HG02571 (cell line): ENCODE results near the gene TASP1.

Experiments
- ATAC-seq: cut with Tn5 transposase; IDR thresholded peaks from one replicate; pipeline ENCODE4 v1.9.1; 2021; ENCODE audit warnings: mild to moderate bottlenecking, moderate library complexity; ENCODE audit not compliant: unreplicated experiment

Gene TASP1

DNA sequence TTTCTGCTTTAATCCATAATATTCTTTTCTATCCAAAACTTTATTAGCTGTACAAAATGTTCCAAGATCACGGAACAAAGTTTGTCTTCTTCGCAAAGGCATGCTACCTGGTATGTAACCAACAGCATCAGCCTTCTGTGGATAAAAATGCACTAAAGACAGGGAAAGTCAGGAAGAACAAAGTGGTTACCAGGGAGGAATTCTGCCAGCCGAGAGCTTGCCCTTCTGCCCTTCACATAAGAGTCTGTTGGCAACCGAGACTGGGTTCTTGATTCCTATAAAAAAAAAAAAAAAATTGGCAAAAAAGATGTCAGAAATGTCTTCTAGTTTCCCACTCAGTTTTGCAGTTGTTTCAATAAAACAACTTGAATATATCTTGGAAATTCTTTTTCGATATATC is 58.0 kb downstream of the TASP1 start:
- no peak for ATAC-seq

DNA sequence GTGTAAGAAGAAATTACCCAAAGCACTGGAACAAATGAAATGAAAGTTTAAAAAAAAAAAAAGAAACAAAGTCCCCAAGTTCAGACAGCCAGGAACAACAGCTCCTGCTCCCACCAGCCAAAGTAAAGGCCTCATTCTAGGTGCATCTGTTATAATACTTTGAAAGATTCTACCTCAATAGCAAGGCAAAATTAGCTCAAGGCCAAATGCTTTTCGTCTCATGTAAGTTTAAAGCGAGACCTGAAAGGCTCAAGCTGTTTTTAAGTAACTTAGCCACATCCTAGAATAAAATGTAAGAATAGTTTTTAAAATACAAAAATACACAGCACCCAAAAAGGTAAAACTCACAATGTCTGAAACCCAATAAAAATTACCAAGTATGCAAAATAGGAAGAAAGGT is 64.7 kb downstream of the TASP1 start:
- no peak for ATAC-seq

DNA sequence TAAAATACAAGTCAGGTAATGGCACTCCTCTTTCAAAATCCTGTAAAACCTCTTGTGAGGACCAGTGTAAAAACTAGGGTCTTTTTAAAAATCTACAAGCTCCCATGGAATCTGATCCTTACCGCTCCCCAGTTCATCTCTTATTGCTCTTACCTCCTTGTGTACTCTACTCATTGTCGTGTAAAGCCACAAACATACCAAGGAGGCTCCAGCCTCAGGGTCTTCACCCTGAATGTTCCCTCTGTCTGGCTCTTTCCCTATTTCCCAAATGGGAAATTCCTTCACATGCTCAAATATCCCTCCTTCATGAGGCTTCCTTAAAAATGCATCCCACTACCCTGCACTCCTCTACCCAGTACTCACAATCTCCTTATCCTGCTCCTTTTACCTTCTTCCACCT is 67.1 kb downstream of the TASP1 start:
- ATAC-seq, result no peak

DNA sequence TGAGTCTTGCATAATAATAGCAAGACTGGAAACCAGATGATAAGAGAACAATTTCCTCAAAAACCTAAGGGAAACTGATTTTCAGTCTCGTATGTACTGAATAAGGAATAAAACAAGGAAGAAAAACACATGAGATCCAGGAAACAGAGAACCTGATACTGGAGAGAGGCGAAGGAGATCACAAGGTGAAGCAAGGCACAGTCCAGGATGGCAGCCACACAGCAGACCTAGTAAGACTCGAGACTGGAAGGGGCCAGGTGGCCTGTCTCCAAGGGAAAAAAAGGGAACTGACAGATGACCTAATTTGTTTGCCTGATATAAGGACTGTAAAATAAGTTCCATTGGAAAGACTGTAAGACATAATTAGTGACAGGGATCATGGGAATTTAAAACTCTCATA is 71.1 kb downstream of the TASP1 start:
- no peak for ATAC-seq

DNA sequence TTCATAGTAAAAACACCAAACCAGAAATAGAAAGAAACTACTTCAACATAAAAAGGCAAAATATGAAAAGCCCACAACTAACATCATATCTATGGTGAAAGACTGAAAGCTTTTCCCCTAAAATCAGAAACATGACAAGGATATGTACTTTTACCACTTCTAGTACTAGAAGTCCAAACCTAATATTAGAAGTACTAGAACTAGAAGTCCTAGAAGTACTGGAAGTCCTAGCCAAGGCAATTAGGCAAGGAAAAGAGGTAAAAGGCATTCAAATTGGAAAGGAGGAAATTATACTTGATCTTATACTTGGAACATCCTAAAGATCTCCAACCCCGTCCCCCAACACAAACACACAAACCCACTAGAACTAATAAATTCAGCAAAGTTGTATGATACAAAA is 74.9 kb downstream of the TASP1 start:
- no peak for ATAC-seq

DNA sequence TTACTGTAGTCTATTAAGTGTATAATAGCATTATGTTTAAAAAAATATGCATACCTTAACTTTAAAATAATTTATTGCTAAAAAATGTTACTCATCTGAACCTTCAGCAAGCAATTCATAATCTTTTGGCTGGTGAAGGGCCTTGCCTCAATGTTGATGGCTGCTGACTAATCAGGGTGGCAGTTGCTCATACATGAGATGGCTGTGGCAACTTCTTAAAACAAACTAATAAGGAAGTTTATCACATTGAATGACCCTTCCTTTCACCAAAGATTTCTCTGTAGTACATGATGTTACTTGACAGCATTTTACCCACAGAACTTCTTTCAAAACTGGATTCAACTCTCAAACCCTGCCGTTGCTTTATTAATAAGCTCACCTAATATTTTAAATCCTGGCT is 84.0 kb downstream of the TASP1 start:
- ATAC-seq, result no peak

DNA sequence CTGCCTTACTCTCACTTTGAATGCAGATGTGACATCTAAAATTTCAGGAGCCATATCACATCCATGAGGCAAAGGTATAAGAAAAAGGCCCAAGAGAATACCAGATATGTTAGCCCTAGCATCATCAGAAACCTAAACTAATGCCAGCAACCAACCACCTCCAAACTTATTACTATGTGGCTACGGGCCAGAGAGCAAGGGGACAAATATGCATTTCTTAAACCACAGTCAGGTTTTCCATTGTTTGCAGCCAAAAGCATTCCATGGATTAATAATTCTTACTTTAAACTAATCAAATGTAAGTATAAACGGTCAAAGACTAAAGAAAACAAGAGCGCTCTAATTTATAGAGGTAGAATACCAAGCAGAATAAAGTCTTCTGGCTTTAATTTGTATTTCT is 84.7 kb downstream of the TASP1 start:
- no peak for ATAC-seq

DNA sequence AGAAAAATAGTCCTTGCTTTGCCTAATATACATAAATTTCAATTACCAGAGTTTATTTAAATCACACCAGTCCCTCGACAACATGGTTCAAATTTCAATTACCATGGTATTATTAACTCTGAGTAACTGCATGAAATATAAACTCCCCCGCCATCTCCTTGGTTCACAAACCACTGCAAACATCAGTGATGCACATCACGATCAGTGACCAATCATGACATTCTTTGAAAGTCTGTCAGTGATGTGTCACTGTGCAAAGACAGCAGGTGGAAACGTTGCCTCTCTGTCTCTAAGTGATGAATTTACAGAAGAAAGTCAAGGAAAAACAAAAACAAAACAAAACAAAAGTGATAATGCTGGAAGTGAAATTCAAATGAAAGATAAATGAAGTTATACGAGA is 86.7 kb downstream of the TASP1 start:
- ATAC-seq, result no peak

DNA sequence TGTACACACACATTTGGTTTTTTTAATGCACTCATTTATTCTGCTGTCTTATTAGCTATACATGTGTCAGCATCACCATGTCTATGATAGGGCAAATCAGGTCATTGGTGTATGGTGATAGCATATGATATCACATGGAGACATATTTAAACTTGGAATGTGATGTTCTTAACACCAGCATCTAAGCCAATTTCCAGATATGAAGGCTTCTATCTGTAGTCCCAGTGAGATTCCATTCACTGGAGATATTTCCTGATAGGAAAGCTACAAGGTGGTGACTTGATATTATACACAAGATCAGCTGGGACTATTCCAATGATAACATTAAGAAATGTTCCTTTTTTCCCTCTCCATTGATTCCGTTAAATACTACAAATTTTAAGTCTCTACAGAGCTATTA is 89.3 kb downstream of the TASP1 start:
- ATAC-seq, result no peak

DNA sequence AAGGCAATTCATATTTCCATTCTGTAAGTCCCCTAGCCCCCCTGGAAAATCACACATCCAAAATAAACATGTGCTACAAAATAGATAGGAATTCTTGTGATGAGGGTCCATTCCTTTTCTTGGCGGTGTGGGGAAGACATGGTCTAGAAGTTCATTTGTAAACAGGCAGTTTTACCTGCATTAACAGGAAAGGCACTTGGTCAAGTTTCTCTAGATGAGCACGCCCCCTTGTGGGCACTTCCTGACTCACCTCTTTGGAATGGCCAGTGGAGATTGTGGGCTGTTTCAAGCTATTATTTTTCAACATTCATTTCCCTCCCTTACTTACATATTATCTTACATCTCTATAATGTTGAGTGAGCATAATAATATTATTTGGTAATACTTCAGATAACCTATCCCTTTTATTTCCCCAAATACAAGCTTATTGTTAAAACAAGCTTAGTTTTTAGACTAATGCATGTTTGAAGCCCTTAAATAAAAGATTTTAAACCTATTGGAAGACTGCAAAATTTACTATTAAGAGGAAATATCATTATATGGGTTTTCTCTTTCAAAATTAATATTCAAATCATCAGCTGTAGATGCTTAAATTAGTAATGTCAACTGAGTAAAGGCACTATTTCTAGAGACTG is 92.1 kb downstream of the TASP1 start:
- ATAC-seq, result no peak

DNA sequence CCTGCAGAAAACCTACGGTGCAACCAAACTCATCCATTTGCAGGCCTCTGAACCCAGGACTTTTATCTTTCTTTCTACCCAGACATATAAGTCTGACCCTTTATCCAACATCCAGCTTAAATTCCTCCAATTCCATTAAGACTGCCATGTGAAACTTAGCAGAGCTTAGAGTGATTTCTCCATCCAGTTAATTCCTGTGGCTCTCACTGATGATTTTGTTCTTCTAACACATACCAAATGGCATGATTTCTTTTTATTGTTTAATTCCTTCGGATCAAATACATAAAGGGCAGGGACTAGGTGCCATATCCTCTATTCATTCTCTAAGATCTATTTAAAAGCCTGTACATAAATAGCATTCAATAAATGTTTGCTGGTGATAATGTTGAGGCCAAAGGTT is 92.9 kb downstream of the TASP1 start:
- ATAC-seq, result no peak

DNA sequence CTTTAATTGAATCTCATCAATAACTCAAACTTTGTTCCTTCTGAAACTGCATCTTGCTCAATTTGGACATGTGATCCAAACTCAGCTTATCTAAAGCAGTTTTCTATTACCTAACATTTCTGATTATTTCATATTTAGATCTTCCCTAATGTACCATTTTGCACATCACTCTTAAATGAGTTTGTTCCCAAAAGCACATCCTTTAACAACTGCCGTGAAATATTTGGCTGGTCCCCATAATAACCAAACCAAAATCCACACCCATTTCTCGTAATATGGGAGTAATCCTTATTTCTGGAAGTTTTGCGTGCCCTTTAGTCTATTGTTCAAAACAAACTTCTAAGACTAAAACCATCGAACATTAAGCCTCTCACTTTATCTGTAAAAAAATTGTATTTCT is 94.9 kb downstream of the TASP1 start:
- no peak for ATAC-seq

DNA sequence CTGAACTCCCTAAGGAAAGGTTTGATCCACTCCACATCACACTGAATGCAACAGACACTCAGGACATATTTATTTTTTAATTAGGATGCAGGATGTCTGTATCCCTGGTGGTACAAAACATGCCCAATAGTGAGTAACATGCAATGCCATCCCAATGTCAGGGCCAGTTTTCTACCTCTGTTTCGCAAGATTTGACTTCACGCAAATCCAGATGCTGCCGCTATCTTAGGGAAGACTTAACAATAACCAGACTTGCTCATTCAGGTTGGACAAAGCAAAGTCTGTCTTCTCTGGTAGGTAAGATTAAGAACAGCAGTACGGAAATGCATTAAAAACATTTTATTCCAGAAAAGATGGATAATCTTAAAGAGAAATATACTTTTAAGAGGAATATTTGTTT is 103.1 kb downstream of the TASP1 start:
- ATAC-seq, result no peak

DNA sequence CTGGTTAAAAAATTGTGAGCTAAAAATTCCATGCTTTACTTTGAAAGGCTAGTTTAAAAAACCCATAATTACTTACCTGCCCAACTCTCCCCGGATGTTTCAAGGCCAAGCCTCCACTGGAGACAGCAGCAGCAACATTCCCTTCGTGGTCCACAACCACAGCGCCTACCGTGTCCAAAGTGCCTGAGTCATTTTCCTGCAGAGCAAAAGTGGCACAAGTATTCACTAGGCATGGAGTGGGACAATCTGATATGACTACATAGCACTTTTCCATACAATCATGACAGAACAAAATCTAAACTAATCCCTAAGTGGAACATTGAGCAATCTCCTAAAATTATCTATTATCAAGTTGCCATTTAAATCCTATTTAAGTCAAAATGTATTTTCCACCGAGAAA is 104.8 kb downstream of the TASP1 start:
- ATAC-seq, result no peak

DNA sequence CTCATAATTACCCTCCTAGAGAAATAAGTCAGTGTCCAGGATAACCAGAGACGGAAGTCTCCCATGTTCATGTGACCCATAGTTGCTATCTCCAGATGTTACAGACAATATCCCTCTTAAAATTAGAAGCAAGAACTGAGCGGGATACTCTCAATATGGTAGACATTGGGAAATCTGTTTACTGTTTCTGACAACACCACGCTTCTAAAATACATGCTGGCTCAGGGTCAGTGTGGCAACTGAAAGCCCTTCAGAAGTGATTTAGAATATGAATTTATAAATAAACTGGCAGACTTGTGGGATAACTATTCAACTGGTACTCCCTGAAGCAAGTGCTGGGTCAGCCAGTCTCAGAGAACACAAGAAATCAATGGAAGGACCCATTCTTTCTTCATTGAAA is 108.6 kb downstream of the TASP1 start:
- ATAC-seq, result no peak

DNA sequence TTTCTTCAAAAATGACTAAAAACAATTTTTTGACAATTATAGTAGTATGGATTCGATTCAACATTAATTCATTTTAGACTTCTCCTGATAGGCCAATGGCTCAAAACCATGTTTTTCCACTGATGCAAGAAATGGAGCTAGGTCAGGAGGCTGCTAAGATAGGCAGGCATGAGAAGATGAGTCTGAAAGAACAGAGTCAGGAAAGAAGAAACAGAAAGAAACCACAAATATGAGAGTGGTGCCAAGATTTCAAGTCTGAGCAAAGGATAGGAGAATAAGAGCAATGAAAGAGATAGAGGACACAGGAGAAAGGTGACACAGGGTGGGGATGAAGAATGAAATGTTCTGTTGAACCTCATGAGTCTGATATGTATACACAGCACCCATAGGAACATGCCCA is 112.2 kb downstream of the TASP1 start:
- ATAC-seq, result no peak

DNA sequence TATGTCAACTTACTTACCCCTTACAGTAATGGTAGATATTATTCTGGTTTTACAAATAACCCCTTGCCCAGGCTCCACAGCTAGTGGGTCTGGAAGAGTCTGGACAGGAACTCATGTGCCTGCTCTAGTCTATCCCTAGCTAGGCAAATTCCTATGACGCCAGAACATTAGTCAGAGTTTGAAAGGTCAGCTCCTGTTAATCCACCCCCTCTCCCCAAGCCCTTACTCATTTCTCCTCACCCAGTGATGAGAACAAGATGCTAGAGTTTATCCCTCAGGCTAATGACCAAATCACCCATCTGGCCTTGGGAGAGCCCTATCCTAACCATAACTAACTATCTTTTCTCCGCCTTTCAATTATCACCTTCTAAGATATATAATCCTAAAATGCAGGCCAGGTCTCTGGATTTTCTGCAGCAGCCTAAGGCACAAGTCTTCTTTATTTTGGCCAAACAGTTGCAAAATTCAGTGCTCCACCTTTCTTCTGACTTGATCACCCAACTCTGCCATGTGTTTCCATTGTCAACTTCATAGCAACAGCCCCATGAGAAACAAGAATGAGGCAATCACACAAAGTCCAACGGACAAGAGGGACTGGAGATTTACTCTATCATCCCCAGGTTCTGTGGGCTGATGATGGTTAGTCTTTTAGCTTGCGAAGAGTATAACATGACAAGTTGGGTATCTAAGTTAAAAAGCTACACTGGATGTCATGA is 113.3 kb downstream of the TASP1 start:
- no peak for ATAC-seq

DNA sequence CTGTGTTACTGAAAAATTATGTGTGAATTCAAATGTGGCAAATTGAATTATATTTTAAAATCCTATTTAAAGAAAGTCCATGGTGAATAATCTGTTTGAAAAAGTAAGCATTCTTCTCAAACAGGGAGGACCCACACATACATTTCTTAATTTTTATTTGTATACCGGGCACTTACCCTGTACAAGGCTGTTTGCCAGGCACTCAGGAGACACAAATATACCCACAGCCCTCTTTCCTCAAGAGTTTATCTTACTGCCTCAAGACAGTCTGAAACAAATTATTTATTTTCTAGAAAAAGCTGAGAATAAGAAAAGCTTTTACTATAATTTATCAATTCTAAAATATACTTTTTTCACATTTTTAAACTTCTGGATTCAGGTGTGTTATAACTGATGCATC is 114.4 kb downstream of the TASP1 start:
- no peak for ATAC-seq

DNA sequence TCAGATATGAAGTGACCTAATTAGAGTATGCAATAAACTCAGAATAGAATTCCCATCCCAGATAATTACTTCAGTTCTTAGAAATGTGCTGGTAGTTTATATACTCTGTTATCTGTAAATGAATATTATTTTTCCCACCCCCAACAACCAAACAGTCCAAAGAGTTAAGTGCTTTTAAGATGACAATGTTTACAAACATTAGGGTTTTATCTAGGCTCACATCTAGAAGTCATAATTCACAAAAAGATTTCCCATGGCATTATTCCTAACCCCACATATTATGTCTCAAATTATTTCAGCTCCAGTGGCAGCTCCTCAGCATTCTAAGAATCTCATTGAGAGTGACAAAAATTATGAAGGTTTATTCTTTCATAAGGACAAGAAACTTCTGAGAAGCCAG is 120.9 kb downstream of the TASP1 start:
- no peak for ATAC-seq

DNA sequence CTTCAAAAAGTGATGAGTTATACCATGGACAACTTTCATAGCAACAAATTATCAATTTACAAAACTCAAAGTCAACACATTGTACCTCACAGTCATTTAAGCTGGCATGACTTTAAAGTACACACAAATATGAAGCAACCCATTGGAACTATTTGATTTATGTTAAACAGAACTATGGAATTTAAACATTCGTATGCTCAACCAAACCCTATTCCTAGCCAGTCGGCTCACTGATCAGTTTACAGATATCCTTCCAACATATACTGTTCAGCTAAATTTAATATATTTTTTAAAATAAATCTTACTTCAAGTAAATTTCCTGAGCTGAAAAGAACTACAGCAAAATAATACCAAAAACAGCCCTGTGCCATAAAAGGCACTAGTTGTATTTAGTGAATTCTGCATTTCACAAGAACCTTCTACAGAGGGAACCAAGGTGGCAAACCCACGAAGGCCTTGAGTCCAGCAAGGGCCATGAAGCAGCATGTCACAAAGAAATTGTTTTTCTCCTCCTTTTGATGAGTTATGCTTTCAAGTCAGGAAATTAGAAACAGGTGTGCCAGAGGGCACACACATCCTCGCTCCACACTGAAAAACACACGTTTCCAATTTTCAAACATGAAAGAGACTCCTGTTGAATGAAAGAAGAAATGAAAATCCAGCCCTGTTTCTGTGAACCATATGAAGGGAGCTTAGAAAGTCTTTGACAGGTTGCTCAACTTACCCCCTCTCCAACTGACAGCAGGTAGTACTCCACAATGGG is 122.8 kb downstream of the TASP1 start:
- ATAC-seq, result no peak

DNA sequence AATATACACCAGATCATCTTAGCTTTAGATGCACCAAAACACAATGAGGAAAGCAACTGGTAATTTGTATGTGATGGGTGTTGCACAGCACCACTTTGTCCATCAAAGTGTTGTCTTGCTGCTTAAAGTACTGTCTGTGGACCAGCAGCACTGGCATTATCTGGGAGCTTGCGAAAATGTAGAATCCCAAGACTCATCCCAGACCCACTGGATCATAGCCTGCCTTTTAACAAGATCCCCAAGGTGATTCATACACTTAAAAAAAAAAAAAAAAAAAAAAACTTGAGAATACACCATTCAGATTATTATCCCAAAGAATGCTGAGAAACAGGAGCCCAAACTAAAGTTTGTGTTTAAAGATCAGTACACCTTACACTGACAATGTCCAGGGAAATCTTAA is 123.4 kb downstream of the TASP1 start:
- ATAC-seq, result no peak

DNA sequence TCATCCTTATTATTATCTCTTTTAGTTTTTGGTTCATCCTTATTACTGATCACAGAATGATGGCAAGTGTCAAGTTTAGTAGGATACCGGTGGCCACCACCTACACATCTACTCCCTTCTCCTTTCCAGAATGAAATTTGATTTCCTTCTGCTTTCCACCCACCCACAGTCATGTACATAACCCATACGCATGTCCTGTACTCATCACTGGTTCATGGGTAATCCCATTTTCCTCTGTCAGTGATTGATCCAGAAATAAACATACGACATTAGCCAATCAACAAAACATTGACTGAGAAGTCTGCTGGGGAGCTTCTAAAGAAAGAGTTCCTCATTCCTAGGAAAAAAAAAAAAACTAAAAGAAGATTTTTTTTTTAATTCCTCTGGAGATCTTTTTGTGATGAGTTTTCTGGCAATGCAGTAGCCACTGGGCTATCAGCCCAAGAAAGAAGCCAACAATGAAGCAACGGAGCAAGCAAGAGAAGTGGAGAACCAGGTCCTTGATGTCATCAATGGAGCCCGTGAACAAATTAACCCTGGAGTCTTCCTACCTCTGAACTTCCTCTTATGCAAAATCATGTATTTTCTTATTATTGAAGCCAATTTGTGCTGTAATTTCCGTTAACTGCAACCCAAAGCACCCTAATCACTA is 127.8 kb downstream of the TASP1 start:
- no peak for ATAC-seq
